Kidney (tissue), 14 donors: ENCODE results near the gene IL1RAPL1. TPM values are rescaled to one million over a fixed set of nuclear protein-coding genes. Genes with fewer than 3 reads are reported as not detected.

Experiments used
- DNase-seq, 5 donors: peaks; one replicate each; pipeline ENCODE4 v3.0.0-alpha.2; 2013 to 2020
- FAIRE-seq: peaks from 2 replicates; lab custom pipeline; 2012; peaks lifted over from hg19 to GRCh38; lab: Jason Lieb, UNC
- H3K27ac ChIP-seq, 2 donors: one replicate each; pipeline ENCODE4 v1.7.0; 2013; ENCODE audit warnings: low read depth in 2 of 2, low read length in 2 of 2, inconsistent platforms in 1 of 2
- H3K27me3 ChIP-seq: one replicate; pipeline ENCODE4 v1.7.1; 2013; ENCODE audit warnings: low read length, inconsistent platforms; ENCODE audit not compliant: control insufficient read depth, insufficient read depth
- H3K36me3 ChIP-seq, 3 donors: one replicate each; pipeline versions ENCODE4 v1.7.0 to v1.7.1; 2013; ENCODE audit warnings: low read length in 3 of 3, control low read depth in 1 of 3, inconsistent platforms in 1 of 3; ENCODE audit not compliant: insufficient read depth in 3 of 3, control insufficient read depth in 2 of 3
- H3K4me1 ChIP-seq, 3 donors: one replicate each; pipeline versions ENCODE4 v1.7.0 to v1.7.1; 2013; ENCODE audit warnings: low read length in 3 of 3, inconsistent platforms in 1 of 3, low read depth in 1 of 3; ENCODE audit not compliant: control insufficient read depth in 2 of 3, insufficient read depth in 2 of 3
- H3K4me3 ChIP-seq, 3 donors: one replicate each; pipeline versions ENCODE4 v1.7.0 to v1.8.1; 2013; ENCODE audit warnings: low read length in 3 of 3, control low read depth in 1 of 3, inconsistent platforms in 1 of 3
- H3K9ac ChIP-seq, 3 donors: one replicate each; pipeline versions ENCODE4 v1.7.0 to v1.7.1; 2013; ENCODE audit warnings: low read length in 3 of 3, control low read depth in 1 of 3, inconsistent platforms in 1 of 3
- H3K9me3 ChIP-seq, 3 donors: one replicate each; pipeline versions ENCODE4 v1.7.0 to v1.7.1; 2013; ENCODE audit warnings: low read length in 3 of 3, control low read depth in 1 of 3, inconsistent platforms in 1 of 3; ENCODE audit not compliant: control insufficient read depth in 2 of 3, insufficient read depth in 1 of 3
- intact Hi-C: fragments of 100-400 bp; cut with DNase I; formaldehyde crosslinking; loops from one replicate; pipeline ENCODE4 v1.11.1; 2022
- polyA plus RNA-seq: library from polyadenylated mRNA; stranded (reverse); fragments of 350-450 nt; fragmentation: Illumina TruSeq; extraction: RNeasy Lipid Tissue Mini Kit (QIAGEN cat#74804); gene quantifications from one replicate; pipeline ENCODE4 v1.2.3, GENCODE V29; 2014; ENCODE audit warnings: low read depth, low replicate concordance; ENCODE audit not compliant: insufficient read depth
- total RNA-seq: library from RNA; stranded (reverse); fragmentation: NEBNext Ultra II Directional; extraction: Animal tissue kit (Norgen Biotek cat#: 25700); gene quantifications from one replicate; pipeline ENCODE4 v1.2.1, GENCODE V29; 2021
- TF ChIP-seq, protein P1 (sequence below): IDR thresholded peaks from 3 replicates; pipeline ENCODE4 v1.5.1; 2012; ENCODE audit warnings: mild to moderate bottlenecking, moderate library complexity, borderline replicate concordance; ENCODE audit not compliant: insufficient read depth; ENCODE audit errors: extremely low read depth
- donor health status: control.
- donor health status: control.
- donor health status: control.
- donor health status: control.
- donor health status: control.
- donor health status: DM: yes; HTN: yes; CAD: no.
- donor health status: Normal renal cell carcinoma (clear cell type).

IL1RAPL1 gene
- total and polyA plus RNA-seq, 2 donors from 2014 or later: 0.19 TPM; not detected in 1

DNA sequence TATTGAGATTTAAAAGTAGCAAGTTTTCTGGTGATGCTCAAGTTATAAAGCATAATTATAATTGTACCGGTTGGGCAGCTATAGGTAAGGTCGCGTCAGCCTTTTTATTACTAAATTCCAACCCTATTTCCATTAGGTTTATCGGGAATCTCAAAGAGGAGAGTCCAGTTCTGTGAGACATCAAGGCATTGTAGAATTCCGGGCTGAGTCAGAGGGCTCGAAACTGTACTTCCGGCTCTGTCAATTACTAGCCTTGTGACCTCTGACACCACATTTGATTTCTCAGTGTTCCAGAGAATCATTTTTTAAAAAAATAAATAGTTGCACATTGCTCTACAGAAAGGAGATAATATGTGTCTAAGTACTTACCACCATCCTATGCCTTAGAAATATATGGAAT, 4.3 kb downstream of the IL1RAPL1 start:
- FAIRE-seq (no peak), DNase-seq (peak in 1 of 5 donors; percentile 17)
- Histone ChIP-seq H3K36me3 (no peaks in the 10 kb centered on the region), H3K9ac (no peak overlapping the region), H3K27me3 (no peaks in the 10 kb centered on the region), H3K9me3 (no peaks in the 10 kb centered on the region), H3K27ac (no peak overlapping the region), H3K4me1 (no peaks in the 10 kb centered on the region), H3K4me3 (peak overlapping the region in 1 of 3 donors; percentile 12)
- intact Hi-C loops: no loop called here
- TF ChIP-seq, protein P1, sequence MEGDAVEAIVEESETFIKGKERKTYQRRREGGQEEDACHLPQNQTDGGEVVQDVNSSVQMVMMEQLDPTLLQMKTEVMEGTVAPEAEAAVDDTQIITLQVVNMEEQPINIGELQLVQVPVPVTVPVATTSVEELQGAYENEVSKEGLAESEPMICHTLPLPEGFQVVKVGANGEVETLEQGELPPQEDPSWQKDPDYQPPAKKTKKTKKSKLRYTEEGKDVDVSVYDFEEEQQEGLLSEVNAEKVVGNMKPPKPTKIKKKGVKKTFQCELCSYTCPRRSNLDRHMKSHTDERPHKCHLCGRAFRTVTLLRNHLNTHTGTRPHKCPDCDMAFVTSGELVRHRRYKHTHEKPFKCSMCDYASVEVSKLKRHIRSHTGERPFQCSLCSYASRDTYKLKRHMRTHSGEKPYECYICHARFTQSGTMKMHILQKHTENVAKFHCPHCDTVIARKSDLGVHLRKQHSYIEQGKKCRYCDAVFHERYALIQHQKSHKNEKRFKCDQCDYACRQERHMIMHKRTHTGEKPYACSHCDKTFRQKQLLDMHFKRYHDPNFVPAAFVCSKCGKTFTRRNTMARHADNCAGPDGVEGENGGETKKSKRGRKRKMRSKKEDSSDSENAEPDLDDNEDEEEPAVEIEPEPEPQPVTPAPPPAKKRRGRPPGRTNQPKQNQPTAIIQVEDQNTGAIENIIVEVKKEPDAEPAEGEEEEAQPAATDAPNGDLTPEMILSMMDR: no peak

DNA sequence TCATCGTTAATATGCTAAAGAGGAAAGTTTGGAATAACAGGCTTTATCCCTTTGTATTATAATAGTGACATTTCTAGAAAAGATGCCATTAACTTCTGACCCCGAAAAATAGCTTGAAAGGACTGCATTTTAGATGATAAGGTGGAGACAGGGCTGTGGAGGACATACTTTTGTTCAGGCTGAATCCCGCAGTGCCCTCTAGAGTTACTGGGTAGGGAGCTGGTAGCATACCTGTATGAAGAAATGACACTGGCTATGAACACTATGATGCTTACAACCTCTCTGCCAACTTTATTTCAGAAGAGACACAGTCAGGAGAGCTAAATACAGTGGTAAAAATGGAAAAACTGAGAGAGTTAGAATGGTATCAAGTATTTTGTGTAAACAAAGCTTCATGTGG, 8.1 kb downstream of the IL1RAPL1 start:
- Histone ChIP-seq H3K4me1 (no peaks in the 10 kb centered on the region), H3K27ac (no peak overlapping the region), H3K4me3 (no peak overlapping the region), H3K27me3 (no peaks in the 10 kb centered on the region), H3K9ac (no peak overlapping the region), H3K36me3 (no peaks in the 10 kb centered on the region), H3K9me3 (no peaks in the 10 kb centered on the region)
- DNase-seq: no peak
- TF ChIP-seq, protein P1: no peak
- intact Hi-C loops: no loop called here
- no peak for FAIRE-seq

DNA sequence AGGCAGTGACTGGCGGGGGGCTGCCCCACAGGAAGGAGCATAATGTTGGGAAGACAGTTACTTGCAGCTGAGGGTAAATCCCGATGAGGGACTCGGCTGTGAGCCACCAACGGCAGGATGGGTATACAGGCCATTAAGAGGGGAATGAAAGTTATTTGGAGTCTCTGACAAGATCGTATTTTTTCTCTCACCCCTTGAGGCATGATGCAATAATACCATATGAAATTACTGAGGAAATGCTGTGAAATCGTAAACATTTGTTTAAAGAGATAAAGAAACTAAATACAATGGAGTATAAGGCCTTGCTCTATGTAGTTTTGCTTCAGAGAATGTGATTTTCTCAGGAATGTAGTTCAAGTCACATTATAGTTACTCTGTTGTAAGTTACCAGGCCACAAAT, 12.7 kb downstream of the IL1RAPL1 start:
- intact Hi-C loops: no loop called here
- no peak overlapping the region for H3K4me3 ChIP-seq
- H3K27me3 ChIP-seq: no peaks in the 10 kb centered on the region
- H3K27ac ChIP-seq: no peak overlapping the region
- DNase-seq (no peak), FAIRE-seq (no peak)
- H3K9me3 ChIP-seq: no peaks in the 10 kb centered on the region
- no peaks in the 10 kb centered on the region for H3K36me3 ChIP-seq
- H3K4me1 ChIP-seq: no peaks in the 10 kb centered on the region
- no peak overlapping the region for H3K9ac ChIP-seq
- TF ChIP-seq, protein P1: no peak

DNA sequence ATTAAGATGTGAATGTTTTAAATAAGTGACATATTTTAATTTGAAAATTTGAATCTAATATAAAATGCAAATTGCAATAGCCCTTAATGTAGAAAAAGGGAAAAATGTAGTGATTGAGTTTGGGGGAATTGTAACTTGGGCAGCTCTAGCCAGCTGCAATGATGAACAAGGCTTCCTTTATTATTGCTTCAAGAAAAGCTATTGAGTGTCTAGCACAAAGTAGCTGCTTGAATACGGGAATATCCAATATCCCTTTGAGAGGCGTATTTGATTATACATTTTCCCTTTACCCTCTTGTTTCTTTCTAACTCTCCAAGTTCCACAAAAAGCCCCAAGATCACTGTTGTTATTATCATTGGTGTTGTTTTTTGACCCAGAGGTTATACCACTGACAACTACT, 21.8 kb downstream of the IL1RAPL1 start:
- H3K27me3 ChIP-seq: no peaks in the 10 kb centered on the region
- TF ChIP-seq, protein P1: no peak
- no peaks in the 10 kb centered on the region for H3K9me3 ChIP-seq
- intact Hi-C loops: no loop called here
- DNase-seq (no peak), FAIRE-seq (no peak)
- no peak overlapping the region for H3K27ac ChIP-seq
- H3K4me1 ChIP-seq: no peaks in the 10 kb centered on the region
- H3K9ac ChIP-seq: no peak overlapping the region
- H3K4me3 ChIP-seq: no peak overlapping the region
- H3K36me3 ChIP-seq: no peaks in the 10 kb centered on the region
